ENCODE measurements around the gene DNAJC27. TPM values are rescaled to one million over a fixed set of nuclear protein-coding genes. Genes with fewer than 3 reads are reported as not detected.

DNAJC27 gene
- total RNA-seq, 4 donors from 2014 or later: 4.0 to 7.6 (median 5.7) TPM

GRCh38 chr2:24961903-24962302 is 9.9 kb downstream of the DNAJC27 start:
- no peak overlapping the region for H3K4me3 ChIP-seq
- peaks cover 0 to 4% (median 1%) of the 10 kb centered on the region in 4 donors for H3K4me1 ChIP-seq
- 100% methylated on average over 1 of the region's 1 CpG for WGBS, 2 donors (ENCODE audit: low coverage in 1 of 2)
- H3K9me3 ChIP-seq: no peaks in the 10 kb centered on the region
- in situ Hi-C loops (cut with MboI; ENCODE audit: low pct_ligation_motif_present in 1 of 4, low pct_unique_long_range_greater_than_20kb in 1 of 4, low sequenced_read_pairs in 3 of 4) (no loop called here), intact Hi-C loops (cut with DNase I; ENCODE audit: low total_unique reads) (no loop called here)
- no peaks in the 10 kb centered on the region for H3K27me3 ChIP-seq
- TF ChIP-seq POLR2AphosphoS5 (IDR thresholded peaks at IDR 0.05): no peak
- TF ChIP-seq POLR2A (IDR thresholded peaks at IDR 0.05): no peak
- no peak for TF ChIP-seq CTCF (IDR thresholded peaks at IDR 0.05)
- no peak for TF ChIP-seq EP300 (IDR thresholded peaks at IDR 0.05; ENCODE audit: low read depth)
- H3K36me3 ChIP-seq: peaks cover 0 to 50% (median 23%) of the 10 kb centered on the region in 4 donors
- DNase-seq: no peak
- H3K27ac ChIP-seq: no peak overlapping the region

GRCh38 chr2:24959761-24960160 is 12.0 kb downstream of the DNAJC27 start:
- no peak overlapping the region for H3K4me3 ChIP-seq
- peaks cover 0 to 4% (median 1%) of the 10 kb centered on the region in 4 donors for H3K4me1 ChIP-seq
- peaks cover 8% of the 10 kb centered on the region in 2 donors for H3K9me3 ChIP-seq
- peaks cover 0 to 57% (median 26%) of the 10 kb centered on the region in 4 donors for H3K36me3 ChIP-seq
- no peaks in the 10 kb centered on the region for H3K27me3 ChIP-seq
- DNase-seq: peak; percentile 39
- TF ChIP-seq POLR2AphosphoS5 (IDR thresholded peaks at IDR 0.05): peak in 2 of 3 donors; percentile 26 to 39
- no peak for TF ChIP-seq POLR2A (IDR thresholded peaks at IDR 0.05)
- peak overlapping the region in 3 of 4 donors; percentile 12 to 49 (median 44) for H3K27ac ChIP-seq
- in situ Hi-C loops (cut with MboI; ENCODE audit: low pct_ligation_motif_present in 1 of 4, low pct_unique_long_range_greater_than_20kb in 1 of 4, low sequenced_read_pairs in 3 of 4): no loop called here
- intact Hi-C loops (cut with DNase I; ENCODE audit: low total_unique reads): no loop called here

GRCh38 chr2:24958411-24958935 is 13.3 kb downstream of the DNAJC27 start:
- Histone ChIP-seq H3K4me1 (peaks cover 0 to 4% (median 1%) of the 10 kb centered on the region in 4 donors), H3K4me3 (no peak overlapping the region), H3K27me3 (no peaks in the 10 kb centered on the region), H3K36me3 (peaks cover 0 to 55% (median 24%) of the 10 kb centered on the region in 4 donors), H3K9me3 (peaks cover 8% of the 10 kb centered on the region in 2 donors), H3K27ac (no peak overlapping the region)
- TF ChIP-seq POLR2A (IDR thresholded peaks at IDR 0.05) (no peak), CTCF (IDR thresholded peaks at IDR 0.05) (no peak), EP300 (IDR thresholded peaks at IDR 0.05; ENCODE audit: low read depth) (no peak), POLR2AphosphoS5 (IDR thresholded peaks at IDR 0.05) (no peak)
- DNase-seq: no peak
- 91 to 100% methylated on average over 3 of the region's 3 CpGs for WGBS, 2 donors (ENCODE audit: low coverage in 1 of 2)
- intact Hi-C loops (cut with DNase I; ENCODE audit: low total_unique reads) (no loop called here), in situ Hi-C loops (cut with MboI; ENCODE audit: low pct_ligation_motif_present in 1 of 4, low pct_unique_long_range_greater_than_20kb in 1 of 4, low sequenced_read_pairs in 3 of 4) (no loop called here)

GRCh38 chr2:24957976-24958375 is 13.8 kb downstream of the DNAJC27 start:
- H3K9me3 ChIP-seq: peaks cover 8% of the 10 kb centered on the region in 2 donors
- in situ Hi-C loops (cut with MboI; ENCODE audit: low pct_ligation_motif_present in 1 of 4, low pct_unique_long_range_greater_than_20kb in 1 of 4, low sequenced_read_pairs in 3 of 4): no loop called here
- peaks cover 0 to 51% (median 22%) of the 10 kb centered on the region in 4 donors for H3K36me3 ChIP-seq
- TF ChIP-seq CTCF (IDR thresholded peaks at IDR 0.05) (no peak), EP300 (IDR thresholded peaks at IDR 0.05; ENCODE audit: low read depth) (no peak), POLR2A (IDR thresholded peaks at IDR 0.05) (no peak), POLR2AphosphoS5 (IDR thresholded peaks at IDR 0.05) (no peak)
- DNase-seq: no peak
- WGBS, 2 donors (ENCODE audit: low coverage in 1 of 2): 64 to 80% methylated on average over 2 of the region's 2 CpGs
- peaks cover 0 to 4% (median 1%) of the 10 kb centered on the region in 4 donors for H3K4me1 ChIP-seq
- H3K27ac ChIP-seq: no peak overlapping the region
- intact Hi-C loops (cut with DNase I; ENCODE audit: low total_unique reads): no loop called here
- H3K4me3 ChIP-seq: no peak overlapping the region
- no peaks in the 10 kb centered on the region for H3K27me3 ChIP-seq

- Histone ChIP-seq H3K9me3 (peaks cover 8% of the 10 kb centered on the region in 2 donors), H3K4me1 (peaks cover 0 to 4% (median 1%) of the 10 kb centered on the region in 4 donors), H3K27me3 (no peaks in the 10 kb centered on the region), H3K36me3 (peaks cover 0 to 44% (median 20%) of the 10 kb centered on the region in 4 donors), H3K27ac (no peak overlapping the region), H3K4me3 (no peak overlapping the region)
- no peak for DNase-seq
- TF ChIP-seq CTCF (IDR thresholded peaks at IDR 0.05): no peak
- no peak for TF ChIP-seq EP300 (IDR thresholded peaks at IDR 0.05; ENCODE audit: low read depth)
- TF ChIP-seq POLR2AphosphoS5 (IDR thresholded peaks at IDR 0.05): no peak
- no peak for TF ChIP-seq POLR2A (IDR thresholded peaks at IDR 0.05)
- 88 to 90% methylated on average over 1 of the region's 1 CpG for WGBS, 2 donors (ENCODE audit: low coverage in 1 of 2)
- intact Hi-C loops (cut with DNase I; ENCODE audit: low total_unique reads): no loop called here
- in situ Hi-C loops (cut with MboI; ENCODE audit: low pct_ligation_motif_present in 1 of 4, low pct_unique_long_range_greater_than_20kb in 1 of 4, low sequenced_read_pairs in 3 of 4): no loop called here
Measured at GRCh38 chr2:24957221-24957620, 14.5 kb downstream of the DNAJC27 start.

All from transverse colon (tissue), 4 donors.